Amniotic epithelial cell (primary cell): ENCODE measurements around the gene HOXB2.

Experiments used
- DNase-seq: peaks from one replicate; pipeline ENCODE4 v3.0.0-alpha.2; 2010; ENCODE audit warnings: low read depth

The HOXB2 gene

DNA sequence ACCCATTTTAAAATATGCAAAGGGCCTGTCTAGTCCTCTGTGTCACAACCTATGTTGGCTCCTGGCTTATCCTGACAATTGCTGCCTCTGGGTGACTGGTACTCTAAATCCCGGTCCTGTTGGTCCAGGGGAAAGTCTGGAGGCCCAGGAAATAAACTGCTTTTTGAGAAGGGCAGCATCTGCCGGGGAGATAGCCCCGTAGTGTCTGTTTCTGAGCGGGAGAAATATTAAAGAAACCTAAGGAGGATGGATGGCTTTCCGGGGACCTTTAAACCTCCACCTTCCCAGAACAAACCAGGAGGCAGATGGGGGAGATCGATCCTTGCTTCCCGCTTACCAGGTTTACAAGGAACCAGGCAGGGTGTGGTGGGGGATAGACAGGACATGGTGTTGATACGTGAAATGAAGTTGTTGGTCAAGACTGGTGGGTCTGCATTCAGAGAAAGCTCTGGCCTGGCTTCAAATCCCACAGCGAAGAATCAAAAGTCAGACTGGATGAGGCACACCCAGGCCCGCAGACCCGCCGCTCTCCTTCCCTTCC, 3.8 kb downstream of the HOXB2 start:
- peak; percentile 34 for DNase-seq

- DNase-seq = peak; percentile 38
Observed at GRCh38 chr17:48540213-48540612, 4.7 kb downstream of the HOXB2 start.

DNA sequence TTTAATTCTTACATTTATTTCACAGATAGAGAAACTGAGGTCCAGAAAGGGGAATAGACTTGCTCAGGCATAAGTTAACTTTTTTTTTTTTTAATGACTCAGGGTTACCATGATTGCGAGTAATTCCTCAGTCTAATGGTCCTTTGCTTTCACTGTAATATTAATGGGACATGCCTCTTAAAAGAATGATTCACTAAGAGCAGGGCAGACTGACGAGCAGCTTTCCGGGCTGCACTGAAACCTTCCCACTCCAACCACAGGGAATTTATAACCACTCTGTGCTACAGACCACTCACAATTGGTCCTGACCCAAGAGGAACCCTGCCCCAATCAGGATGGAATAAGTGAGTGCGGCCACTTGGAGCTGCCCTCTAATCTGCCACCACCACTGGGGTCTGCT, 5.7 kb downstream of the HOXB2 start:
- DNase-seq = peak; percentile 96

DNA sequence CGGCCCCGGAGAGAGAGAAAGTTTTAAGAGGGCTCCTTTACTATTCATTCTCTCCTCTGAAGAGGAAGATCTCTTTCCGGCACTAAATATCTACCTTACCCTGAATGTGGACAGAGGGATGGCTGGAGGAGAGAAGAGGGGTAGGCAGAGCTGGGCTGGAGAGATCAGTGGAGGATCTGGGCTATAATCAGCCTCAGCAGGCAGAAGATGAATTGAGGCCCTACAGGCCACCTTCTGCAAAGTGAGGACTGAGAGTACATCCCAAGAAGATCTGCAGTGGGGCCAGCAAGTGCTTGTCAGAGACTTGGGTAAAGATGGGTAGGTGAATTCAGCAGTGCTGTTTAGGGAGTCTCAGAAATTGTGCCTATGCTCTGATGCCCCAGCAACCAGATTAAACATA, 7.6 kb downstream of the HOXB2 start:
- DNase-seq = no peak

DNA sequence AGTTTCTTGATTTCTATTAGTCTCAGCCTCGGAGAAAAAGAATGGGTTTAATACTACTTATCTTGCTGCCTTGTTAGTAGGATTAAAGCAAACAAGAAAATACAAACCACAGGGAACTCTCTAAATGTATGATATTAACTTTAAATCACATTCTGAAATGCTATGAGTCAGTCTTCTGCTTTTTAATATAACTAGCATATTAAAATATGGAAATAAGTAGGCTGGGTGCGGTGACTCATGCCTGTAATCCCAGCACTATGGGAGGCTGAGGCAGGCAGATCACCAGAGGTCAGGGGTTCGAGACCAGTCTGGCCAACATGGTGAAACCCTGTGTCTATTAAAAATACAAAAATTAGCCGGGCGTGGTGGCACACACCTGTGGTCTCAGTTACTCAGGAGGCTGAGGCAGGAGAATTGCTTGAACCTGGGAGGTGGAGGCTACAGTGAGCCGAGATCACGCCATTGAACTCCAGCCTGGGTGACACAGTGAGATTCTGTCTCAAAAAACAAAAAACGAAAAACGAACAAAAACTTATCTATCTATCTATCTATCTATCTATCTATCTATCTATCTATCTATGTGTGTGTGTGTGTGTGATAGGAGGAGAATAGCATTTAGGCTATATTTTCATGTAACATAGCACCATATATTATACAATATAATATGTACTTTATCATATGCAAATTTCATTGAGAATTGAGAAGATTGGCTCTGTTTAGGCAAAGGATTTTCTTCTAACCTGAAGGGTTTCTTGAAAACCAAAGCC, 8.9 kb downstream of the HOXB2 start:
- peak; percentile 56 for DNase-seq

DNA sequence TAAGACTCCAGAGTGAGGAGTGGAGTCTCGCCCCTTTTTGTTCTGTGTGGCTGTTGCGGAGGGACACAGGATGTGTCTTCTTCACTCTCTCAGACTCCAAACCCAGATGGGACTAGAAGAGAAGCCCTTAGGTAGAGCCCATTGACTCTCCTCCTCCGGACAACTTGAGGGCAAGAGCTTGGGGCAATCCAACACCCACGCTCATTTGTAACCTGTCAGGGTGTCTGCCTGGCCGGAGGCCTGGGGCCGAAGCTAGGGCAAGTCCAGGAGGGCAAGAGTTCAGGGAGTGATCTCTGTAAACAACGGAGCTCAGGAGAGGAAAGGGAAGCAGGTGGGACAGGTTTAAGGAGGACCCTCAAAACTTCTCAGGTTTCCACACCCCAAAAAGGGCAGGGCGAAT, 12.6 kb downstream of the HOXB2 start:
- no peak for DNase-seq

- DNase-seq = no peak
Observed at GRCh38 chr17:48530887-48531272, 14.0 kb downstream of the HOXB2 start, which contains the start of gene HOXB1. Gene HOXB1 (minus strand): TSS chr17:48531011. CDS start chr17:48530904, 107 bp downstream.

DNA sequence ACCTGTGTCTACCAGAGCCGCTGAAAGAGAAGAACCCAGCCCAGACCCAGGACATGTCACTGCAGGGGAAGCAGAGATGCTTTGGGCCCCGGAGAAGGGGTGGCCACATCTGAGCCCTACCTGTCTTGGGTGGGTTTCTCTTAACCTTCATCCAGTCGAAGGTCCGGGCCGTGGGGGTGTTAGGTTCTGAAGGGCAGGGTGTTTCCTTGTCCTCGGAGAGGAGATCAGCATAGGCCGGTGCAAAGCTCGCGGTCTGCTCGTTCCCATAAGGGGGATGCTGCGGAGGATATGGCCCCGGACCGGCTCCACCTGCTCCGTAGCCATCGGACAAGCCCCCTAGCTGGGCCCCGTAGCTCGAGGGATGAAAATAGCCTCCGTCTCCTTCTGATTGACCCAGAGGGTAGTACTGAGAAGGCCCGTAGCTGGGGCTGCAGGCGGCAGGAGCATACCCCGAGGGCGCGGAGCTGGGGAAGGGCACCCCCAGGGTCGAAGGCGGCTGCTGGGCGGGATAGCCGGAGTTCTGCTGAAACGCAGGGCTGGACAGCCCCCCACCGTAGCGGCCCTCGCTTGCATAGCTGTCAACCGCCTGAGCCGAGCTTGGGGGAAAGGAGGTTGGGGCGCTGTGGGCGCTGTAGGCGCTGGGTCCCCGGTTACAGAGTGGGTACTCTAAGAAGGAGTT, 14.6 kb downstream of the HOXB2 start:
- DNase-seq = no peak

DNA sequence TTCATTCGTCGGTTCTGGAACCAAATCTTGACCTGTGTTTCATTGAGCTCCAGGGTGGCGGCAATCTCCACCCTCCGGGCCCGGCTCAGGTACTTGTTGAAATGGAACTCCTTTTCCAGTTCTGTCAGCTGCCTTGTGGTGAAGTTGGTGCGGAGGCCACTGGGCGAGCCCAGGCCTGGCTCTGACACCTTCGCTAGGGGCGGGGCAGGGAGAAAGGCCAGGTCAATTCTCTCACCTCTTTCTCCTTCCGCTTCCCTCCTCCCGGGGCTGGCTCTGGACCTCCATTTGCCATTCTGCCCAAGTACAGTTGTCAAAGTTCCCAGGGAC, 15.3 kb downstream of the HOXB2 start:
- no peak for DNase-seq

DNA sequence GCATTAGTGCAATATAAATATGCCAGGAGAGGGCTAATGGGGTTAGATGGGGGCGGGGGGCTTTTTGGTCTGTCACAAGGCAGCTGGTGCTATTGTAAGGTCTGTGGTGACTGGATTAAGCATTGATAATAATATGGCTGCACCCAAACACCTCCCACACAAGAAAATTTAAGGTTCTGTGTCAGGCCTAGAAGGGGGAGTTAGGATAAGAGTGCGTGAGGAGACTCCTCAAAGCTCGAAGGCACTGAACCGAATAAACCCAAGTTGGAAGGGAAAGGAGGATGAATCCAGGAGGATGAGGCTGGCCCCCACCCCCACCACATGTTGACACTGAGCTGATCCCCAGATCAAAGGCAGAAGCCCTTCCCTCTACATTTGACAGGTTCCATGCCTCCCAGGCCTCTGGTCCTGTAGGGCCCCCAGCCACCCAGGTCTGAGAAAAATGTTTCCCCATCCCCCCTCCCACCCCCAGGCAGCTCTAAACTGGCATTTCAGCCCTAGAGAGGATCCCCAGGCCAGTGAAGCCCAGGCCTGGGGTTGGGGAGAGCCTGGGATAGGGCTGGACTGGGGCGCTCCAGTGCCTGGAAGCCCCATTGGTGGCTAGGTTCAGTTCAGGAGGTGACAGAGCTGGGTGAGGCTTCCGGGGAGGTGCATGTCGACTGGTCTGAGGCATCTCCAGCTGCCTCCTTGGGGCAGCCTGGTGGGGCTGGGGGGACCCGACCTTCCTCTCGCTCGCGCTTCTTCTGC, 15.8 kb downstream of the HOXB2 start:
- DNase-seq = no peak

DNA sequence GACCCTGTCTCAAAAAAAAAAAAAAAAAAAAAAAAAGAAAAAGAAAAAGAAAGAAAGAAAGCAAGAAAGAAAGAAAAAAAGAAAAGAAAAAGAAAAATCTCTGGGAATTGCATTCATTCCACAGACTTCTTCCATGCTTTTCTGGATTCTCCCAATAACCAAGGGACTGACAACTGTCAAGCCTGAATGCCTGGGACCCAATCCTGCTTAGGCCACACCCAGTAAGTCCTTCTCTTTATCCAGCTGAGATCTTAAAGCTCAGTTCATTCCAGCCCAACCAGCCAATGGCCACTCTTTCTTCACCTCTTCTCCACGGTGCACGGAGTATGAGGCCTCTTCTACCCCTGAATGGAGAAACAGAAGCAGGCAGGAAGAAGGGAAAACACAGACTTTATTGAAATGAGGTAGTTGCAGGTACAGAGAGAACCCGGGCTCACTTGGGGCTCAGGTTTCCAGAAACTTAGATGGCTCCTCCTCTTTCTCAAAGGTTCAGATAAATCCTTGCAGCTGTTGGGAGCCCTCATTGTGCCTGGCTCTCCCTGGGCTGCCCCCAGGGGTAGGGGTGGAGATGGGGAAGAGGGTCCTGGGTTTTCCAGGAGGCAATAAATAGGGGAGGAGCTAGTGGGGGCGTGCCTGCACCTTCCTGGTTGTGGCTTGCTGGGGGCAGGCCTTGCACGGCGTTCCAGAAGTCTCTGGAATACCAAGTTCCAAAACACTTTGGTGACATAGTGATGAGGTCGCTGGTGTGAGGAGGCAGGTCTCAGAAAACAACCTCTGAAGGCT, 16.6 kb downstream of the HOXB2 start:
- DNase-seq = no peak

DNA sequence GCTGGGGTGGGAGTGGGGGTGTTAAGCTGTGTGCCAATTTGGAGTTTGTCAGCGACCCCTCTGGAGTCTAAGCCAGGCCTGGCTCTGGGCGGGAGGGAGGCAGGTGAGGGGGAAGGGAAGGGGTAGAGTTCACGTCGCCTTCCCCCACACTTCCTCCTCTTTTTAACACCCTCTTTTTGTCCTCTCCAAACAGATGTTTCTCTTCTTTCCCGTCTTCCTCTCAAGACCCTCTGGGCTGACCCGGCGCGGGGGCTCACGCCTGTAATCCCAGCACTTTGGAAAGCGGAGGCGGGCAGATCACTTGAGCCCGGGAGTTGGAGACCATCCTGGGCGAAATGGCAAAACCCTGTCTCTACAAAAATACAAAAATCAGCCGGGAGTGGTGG, 17.4 kb downstream of the HOXB2 start:
- no peak for DNase-seq

DNA sequence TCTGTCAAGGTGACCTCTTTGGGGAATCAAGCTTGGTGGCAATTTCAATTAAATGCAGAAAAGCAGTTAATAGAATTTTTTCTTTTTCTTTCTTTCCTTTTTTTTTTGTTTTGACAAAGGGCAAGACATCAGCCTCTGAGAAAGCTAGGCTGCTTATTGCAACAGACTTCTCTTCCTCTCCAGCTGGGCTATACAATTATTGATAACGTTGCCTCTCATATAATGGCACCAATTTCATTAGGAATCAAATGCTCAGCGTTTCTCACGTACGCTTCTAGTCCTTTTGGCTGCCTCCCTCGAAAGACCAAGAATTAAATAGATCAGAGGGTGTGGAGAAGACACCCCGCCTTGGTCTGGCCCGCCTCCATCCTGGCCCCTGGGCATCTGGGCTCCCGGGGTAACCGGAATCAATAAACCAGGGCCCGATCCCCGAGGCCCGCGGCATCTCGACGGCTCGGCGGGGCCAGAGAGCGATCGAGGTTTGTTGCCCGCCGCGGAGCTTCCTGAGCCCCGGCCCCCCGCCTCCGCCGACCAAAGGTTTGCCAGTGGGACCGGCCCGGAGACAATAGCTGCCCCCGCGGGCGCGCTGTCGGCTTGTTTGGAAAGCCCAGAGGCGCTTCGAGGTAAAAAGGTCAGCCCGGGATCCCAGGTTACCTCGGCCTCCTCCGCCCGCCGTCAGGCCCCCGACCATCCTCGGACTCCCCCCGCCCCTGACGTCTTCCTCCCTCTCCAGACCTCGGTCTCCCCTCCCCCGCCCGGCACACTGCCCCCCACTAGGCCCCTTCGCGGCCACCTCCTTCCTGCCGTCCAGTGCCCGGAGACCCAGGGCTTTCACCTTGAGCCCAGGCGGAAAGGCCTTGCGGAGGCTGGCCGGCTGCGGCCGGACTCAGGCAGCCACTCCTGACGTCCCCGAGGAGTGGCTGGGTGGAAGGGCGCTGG, 18.0 kb downstream of the HOXB2 start:
- DNase-seq = no peak

GRCh38 chr17:48523010-48523409, 21.9 kb downstream of the HOXB2 start:
- DNase-seq = peak; percentile 55

GRCh38 chr17:48522031-48522653, 22.8 kb downstream of the HOXB2 start:
- peak; percentile 52 for DNase-seq

- peak; percentile 29 for DNase-seq
Observed at GRCh38 chr17:48520631-48521079, 24.3 kb downstream of the HOXB2 start.

DNA sequence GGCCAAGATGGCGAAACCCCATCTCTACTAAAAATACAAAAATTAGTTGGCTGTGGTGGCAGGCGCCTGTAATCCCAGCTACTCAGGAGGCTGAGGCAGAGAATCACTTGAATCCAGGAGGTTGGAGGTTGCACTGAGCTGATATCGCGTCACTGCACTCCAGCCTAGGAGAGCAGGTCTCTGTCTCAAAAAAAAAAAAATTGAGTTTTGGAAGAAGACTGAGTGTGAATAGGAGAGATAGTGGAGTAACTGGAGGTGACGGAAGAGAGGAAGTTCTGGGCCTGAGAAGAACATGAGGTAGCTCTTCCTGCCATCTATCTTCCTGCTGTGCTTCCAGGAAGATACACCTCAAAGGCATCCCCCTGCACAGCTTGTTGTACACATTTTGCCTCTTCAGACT, 25.5 kb downstream of the HOXB2 start:
- DNase-seq = no peak

DNA sequence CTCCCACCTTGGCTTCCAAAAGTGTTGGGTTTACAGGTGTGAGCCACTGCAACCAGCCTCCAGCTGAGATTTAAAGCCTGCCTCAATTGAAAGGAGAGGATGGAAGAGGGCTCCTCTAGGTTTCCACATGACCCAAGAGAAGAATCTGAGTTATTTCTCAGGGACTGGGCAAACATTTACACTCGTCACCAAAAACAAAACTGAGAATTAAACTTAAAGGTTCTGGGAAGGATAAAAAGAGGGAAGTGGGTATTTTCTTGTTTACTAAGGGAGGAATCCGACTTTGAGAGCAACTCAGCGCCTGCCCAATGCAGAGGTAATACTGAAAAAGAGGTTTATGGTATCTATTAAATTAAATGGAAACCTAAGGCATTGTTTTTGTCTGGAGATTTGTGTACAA, 27.4 kb downstream of the HOXB2 start:
- DNase-seq = no peak

GRCh38 chr17:48515925-48516900, 28.7 kb downstream of the HOXB2 start:
- DNase-seq = no peak
